Measurements from ENCODE around the gene TSNAXIP1.
"Not testable (repeated sequence)": the region's sequence is repeated elsewhere in the genome, so short reads cannot be mapped to it uniquely, and the experiment has no call there.

TSNAXIP1 gene

GRCh38 chr16:67783353-67783725 lies 23.4 kb upstream of the TSNAXIP1 start:
- DNase-seq = no peak

GRCh38 chr16:67786491-67786890 lies 20.2 kb upstream of the TSNAXIP1 start:
- DNase-seq = no peak

- DNase-seq = no peak
Observed at GRCh38 chr16:67790071-67790470, 16.6 kb upstream of the TSNAXIP1 start.

- DNase-seq = no peak
Observed at GRCh38 chr16:67796099-67796718, 10.5 kb upstream of the TSNAXIP1 start.

GRCh38 chr16:67800338-67800926 lies 6.3 kb upstream of the TSNAXIP1 start:
- no peak for DNase-seq

GRCh38 chr16:67801241-67801640 lies 5.4 kb upstream of the TSNAXIP1 start:
- no peak for DNase-seq

- DNase-seq = no peak
Observed at GRCh38 chr16:67801883-67802282, 4.8 kb upstream of the TSNAXIP1 start.

- DNase-seq = no peak
Observed at GRCh38 chr16:67803894-67804293, 2.8 kb upstream of the TSNAXIP1 start.

GRCh38 chr16:67804853-67805542 lies 1.7 kb upstream of the TSNAXIP1 start:
- no peak for DNase-seq

- peak in 1 of 4 experiments; percentile 7 for DNase-seq
Observed at GRCh38 chr16:67805718-67806427, 816 bp upstream of the TSNAXIP1 start.

GRCh38 chr16:67807148-67807682 lies 526 bp downstream of the TSNAXIP1 start:
- DNase-seq = no peak

GRCh38 chr16:67811899-67812298 lies 5.2 kb downstream of the TSNAXIP1 start:
- DNase-seq = no peak

- no peak for DNase-seq
Observed at GRCh38 chr16:67814567-67814966, 7.9 kb downstream of the TSNAXIP1 start.

- no peak for DNase-seq
Observed at GRCh38 chr16:67820608-67821259, 14.0 kb downstream of the TSNAXIP1 start.

GRCh38 chr16:67822511-67822910 lies 15.8 kb downstream of the TSNAXIP1 start:
- DNase-seq = no peak

- no peak for DNase-seq
Observed at GRCh38 chr16:67825119-67825518, 18.4 kb downstream of the TSNAXIP1 start.

GRCh38 chr16:67825906-67826305 lies 19.2 kb downstream of the TSNAXIP1 start:
- DNase-seq = no peak

- DNase-seq = no peak
Observed at GRCh38 chr16:67828651-67829050, 22.0 kb downstream of the TSNAXIP1 start.

GRCh38 chr16:67833030-67833414 lies 26.3 kb downstream of the TSNAXIP1 start:
- DNase-seq = no peak

GRCh38 chr16:67833415-67834241 lies 26.9 kb downstream of the TSNAXIP1 start:
- DNase-seq = peak; percentile 80 to 88 (median 82)

- DNase-seq = no peak
Observed at GRCh38 chr16:67834242-67834614, 27.5 kb downstream of the TSNAXIP1 start.

GRCh38 chr16:67837190-67837589 lies 30.5 kb downstream of the TSNAXIP1 start:
- DNase-seq = not testable (repeated sequence)

Data from activated CD4-positive, CD25-positive, alpha-beta regulatory T cell (primary cell).